Fibroblast of villous mesenchyme (primary cell): ENCODE data around the gene DDIT4L. TPM values are rescaled to one million over a fixed set of nuclear protein-coding genes. Genes with fewer than 3 reads are reported as not detected.
"Not testable (repeated sequence)": the region's sequence is repeated elsewhere in the genome, so short reads cannot be mapped to it uniquely, and the experiment has no call there.

Experiments
- DNase-seq: peaks from one replicate; pipeline ENCODE4 v3.0.0-alpha.2; 2010; ENCODE audit warnings: low read depth
- H3K4me3 ChIP-seq: 2 replicates; pipeline ENCODE4 v1.5.1; 2011; ENCODE audit warnings: low read depth, mild to moderate bottlenecking, low read length
- CTCF ChIP-seq: IDR thresholded peaks from 2 replicates; pipeline ENCODE4 v1.5.1; 2012; ENCODE audit warnings: low read depth, mild to moderate bottlenecking, low read length; ENCODE audit not compliant: insufficient read depth
- total RNA-seq: library from RNA; depleted of rRNA; stranded (reverse); fragments of >200 nt; gene quantifications from 2 replicates; pipeline ENCODE4 v1.2.3, GENCODE V29; 2012

The DDIT4L gene
- total RNA-seq, 1 donor: 3.0 TPM

GRCh38 chr4:100147198-100147597 lies 43.1 kb downstream of the DDIT4L start:
- DNase-seq: no peak
- H3K4me3 ChIP-seq: no peak overlapping the region
- TF ChIP-seq CTCF: no peak

GRCh38 chr4:100146756-100147155 lies 43.5 kb downstream of the DDIT4L start:
- TF ChIP-seq CTCF: no peak
- no peak overlapping the region for H3K4me3 ChIP-seq
- peak; percentile 11 for DNase-seq

GRCh38 chr4:100137320-100137719 lies 52.9 kb downstream of the DDIT4L start:
- not testable (repeated sequence) for H3K4me3 ChIP-seq, DNase-seq

Other genes with a start within 250 kb of the DDIT4L start
- gene DNAJB14, start 243.8 kb downstream of the DDIT4L start, total RNA-seq: 36.4 and 54.8 TPM in 2 replicates
- gene H2AZ1, start 240.2 kb downstream of the DDIT4L start, total RNA-seq: 255 and 287 TPM in 2 replicates